Neural cell (in vitro differentiated cells): ENCODE results near the gene ZNF804A. TPM values are rescaled to one million over a fixed set of nuclear protein-coding genes. Genes with fewer than 3 reads are reported as not detected.

Experiments used
- H2AFZ ChIP-seq: fragments of 200-600, 300-800 bp; sonication (generic), shearing (Covaris generic); 2 replicates; pipeline ENCODE4 v1.6.0; 2014; ENCODE audit warnings: low read depth, mild to moderate bottlenecking, antibody characterized with exemption, low read length, moderate library complexity
- H3F3A ChIP-seq: fragments of 200-600 bp; shearing (Covaris generic); 2 replicates; pipeline ENCODE4 v1.6.1; 2016; ENCODE audit warnings: mild to moderate bottlenecking, moderate library complexity, mixed read lengths, antibody characterized with exemption, low read length; ENCODE audit not compliant: insufficient read depth, poor library complexity, severe bottlenecking
- H3K27ac ChIP-seq: fragments of 200-600, 300-800 bp; sonication (generic), shearing (Covaris generic); 2 replicates; pipeline ENCODE4 v1.5.1; 2014; ENCODE audit warnings: mild to moderate bottlenecking, low read length, moderate library complexity
- H3K27me3 ChIP-seq: fragments of 300-800, 200-600 bp; sonication (generic), shearing (Covaris generic); 2 replicates; pipeline ENCODE4 v1.6.0; 2014; ENCODE audit warnings: mild to moderate bottlenecking, low read depth, low read length, moderate library complexity; ENCODE audit not compliant: insufficient read depth
- H3K36me3 ChIP-seq: fragments of 300-800, 200-600 bp; sonication (generic), shearing (Covaris generic); 2 replicates; pipeline ENCODE4 v1.5.1; 2014; ENCODE audit warnings: mild to moderate bottlenecking, antibody characterized with exemption, low read length, moderate library complexity; ENCODE audit not compliant: insufficient read depth
- H3K4me2 ChIP-seq: fragments of 300-800, 200-600 bp; sonication (generic), shearing (Covaris generic); 2 replicates; pipeline ENCODE4 v1.6.0; 2014; ENCODE audit warnings: mild to moderate bottlenecking, low read length
- H3K4me3 ChIP-seq: fragments of 300-800, 200-600 bp; sonication (generic), shearing (Covaris generic); 2 replicates; pipeline ENCODE4 v1.5.1; 2014; ENCODE audit warnings: mild to moderate bottlenecking, low read length, moderate library complexity
- H3K79me2 ChIP-seq: fragments of 200-600 bp; shearing (Covaris generic); replicated peaks from 2 replicates; pipeline ENCODE4 v1.6.0; 2014; ENCODE audit warnings: mild to moderate bottlenecking, low read length, moderate library complexity; ENCODE audit not compliant: insufficient read depth
- H3K9ac ChIP-seq: fragments of 300-800, 200-600 bp; sonication (generic), shearing (Covaris generic); 2 replicates; pipeline ENCODE4 v1.6.1; 2016; ENCODE audit warnings: mild to moderate bottlenecking, low read length, mixed read lengths
- H3K9me2 ChIP-seq: fragments of 200-600 bp; shearing (Covaris generic); 2 replicates; pipeline ENCODE4 v1.6.1; 2016; ENCODE audit warnings: mild to moderate bottlenecking, low read length, mixed read lengths; ENCODE audit not compliant: insufficient read depth
- H3K9me3 ChIP-seq: fragments of 200-600, 300-800 bp; sonication (generic), shearing (Covaris generic); 2 replicates; pipeline ENCODE4 v1.6.1; 2016; ENCODE audit warnings: mild to moderate bottlenecking, mixed run types, low read length, moderate library complexity, mixed read lengths
- H4K20me1 ChIP-seq: fragments of 200-600 bp; shearing (Covaris generic); 2 replicates; pipeline ENCODE4 v1.6.1; 2016; ENCODE audit warnings: mild to moderate bottlenecking, mixed run types; ENCODE audit not compliant: insufficient read depth
- CTCF ChIP-seq: fragments of 450-650 bp; IDR thresholded peaks from 2 replicates; pipeline ENCODE4 v1.5.1; 2014; ENCODE audit warnings: antibody characterized with exemption, mild to moderate bottlenecking, moderate library complexity; ENCODE audit not compliant: poor library complexity, severe bottlenecking
- EP300 ChIP-seq: fragments of 450-650 bp; conservative IDR thresholded peaks from 2 replicates; pipeline ENCODE4 v1.6.1; 2014; ENCODE audit warnings: antibody characterized with exemption, mild to moderate bottlenecking, moderate library complexity; ENCODE audit not compliant: poor library complexity, severe bottlenecking
- EZH2 ChIP-seq: fragments of 200-600, 300-800 bp; shearing (Covaris generic), sonication (generic); IDR thresholded peaks from 2 replicates; pipeline ENCODE4 v1.6.1; 2014; ENCODE audit warnings: antibody characterized with exemption, low read length, borderline replicate concordance, mild to moderate bottlenecking; ENCODE audit not compliant: insufficient read depth, poor library complexity, severe bottlenecking
- MXI1 ChIP-seq: fragments of 450-650 bp; conservative IDR thresholded peaks from 2 replicates; pipeline ENCODE4 v1.6.1; 2014; ENCODE audit warnings: antibody characterized with exemption, mild to moderate bottlenecking; ENCODE audit not compliant: poor library complexity, severe bottlenecking
- POLR2AphosphoS5 ChIP-seq: IDR thresholded peaks from 2 replicates; pipeline ENCODE4 v1.6.1; 2012
- RAD21 ChIP-seq: fragments of 450-650 bp; conservative IDR thresholded peaks from 2 replicates; pipeline ENCODE4 v1.6.1; 2014; ENCODE audit warnings: antibody characterized with exemption, mild to moderate bottlenecking, moderate library complexity
- REST ChIP-seq: IDR thresholded peaks from 2 replicates; pipeline ENCODE4 v1.6.1; 2012; ENCODE audit warnings: borderline replicate concordance
- SMC3 ChIP-seq: fragments of 450-650 bp; conservative IDR thresholded peaks from 2 replicates; pipeline ENCODE4 v1.6.1; 2014; ENCODE audit warnings: antibody characterized with exemption, mild to moderate bottlenecking, moderate library complexity; ENCODE audit not compliant: poor library complexity
- TAF1 ChIP-seq: IDR thresholded peaks from 2 replicates; pipeline ENCODE4 v1.6.1; 2012; ENCODE audit warnings: low read depth
- polyA minus RNA-seq: library from RNA; depleted of rRNA, polyadenylated mRNA; stranded (reverse); fragments of >200 nt; gene quantifications from 2 replicates; pipeline ENCODE4 v1.2.3, GENCODE V29; 2014
- polyA plus RNA-seq: library from polyadenylated mRNA; depleted of rRNA; stranded (reverse); fragments of >200 nt; gene quantifications from 2 replicates; pipeline ENCODE4 v1.2.3, GENCODE V29; 2014

The ZNF804A gene
- polyA plus RNA-seq: 2.7 and 2.9 TPM in 2 replicates
- 10.7 and 11.0 TPM in 2 replicates for polyA minus RNA-seq

GRCh38 chr2:184598316-184599053, at the start of gene ZNF804A:
ZNF804A (plus strand) TSS chr2:184598529; CDS start chr2:184598960, 431 bp downstream.
- H3K27ac ChIP-seq: peak within 1 kb of the TSS; percentile 80
- H2AFZ ChIP-seq: peak within 1 kb of the TSS; percentile 61
- peaks cover 4% of the 10 kb centered on the region for H3F3A ChIP-seq
- no peaks in the 10 kb centered on the region for H3K27me3 ChIP-seq
- H3K4me3 ChIP-seq: peak within 1 kb of the TSS; percentile 74
- H3K79me2 ChIP-seq: peaks cover 33% of the 10 kb centered on the region
- H3K9ac ChIP-seq: peak within 1 kb of the TSS; percentile 74
- H4K20me1 ChIP-seq: no peaks in the 10 kb centered on the region
- TF ChIP-seq EP300 (peak; percentile 64), EZH2 (no peak), CTCF (peak; percentile 48), MXI1 (peak; percentile 81), SMC3 (peak; percentile 63), POLR2AphosphoS5 (peak; percentile 40), TAF1 (no peak), REST (peak; percentile 12), RAD21 (peak; percentile 60)
- H3K4me2 ChIP-seq: peak within 1 kb of the TSS; percentile 69
- H3K9me3 ChIP-seq: no peaks in the 10 kb centered on the region
- H3K9me2 ChIP-seq: no peaks in the 10 kb centered on the region
- no peaks in the 10 kb centered on the region for H3K36me3 ChIP-seq

- Histone ChIP-seq H3K9me2 (no peaks in the 10 kb centered on the region), H3K4me2 (no peak overlapping the region), H3K27me3 (no peaks in the 10 kb centered on the region), H3K4me3 (no peak overlapping the region), H3K9me3 (no peaks in the 10 kb centered on the region), H2AFZ (no peak overlapping the region), H3K27ac (no peak overlapping the region), H3K36me3 (no peaks in the 10 kb centered on the region), H3K9ac (no peak overlapping the region), H3F3A (no peaks in the 10 kb centered on the region), H3K79me2 (no peaks in the 10 kb centered on the region), H4K20me1 (no peaks in the 10 kb centered on the region)
- TF ChIP-seq RAD21 (no peak), SMC3 (no peak), MXI1 (no peak), REST (no peak), POLR2AphosphoS5 (no peak), TAF1 (no peak), CTCF (no peak), EZH2 (no peak), EP300 (no peak)
These were observed 49.2 kb upstream of the ZNF804A start for GRCh38 chr2:184549153-184549552.
